HG03108 (cell line): ENCODE measurements around the gene KRTAP12-3.
"Not testable (repeated sequence)": the region's sequence is repeated elsewhere in the genome, so short reads cannot be mapped to it uniquely, and the experiment has no call there.

Experiments
- ATAC-seq: cut with Tn5 transposase; IDR thresholded peaks from one replicate; pipeline ENCODE4 v1.9.1; 2021; ENCODE audit warnings: moderate library complexity; ENCODE audit not compliant: unreplicated experiment

The KRTAP12-3 gene, protein sequence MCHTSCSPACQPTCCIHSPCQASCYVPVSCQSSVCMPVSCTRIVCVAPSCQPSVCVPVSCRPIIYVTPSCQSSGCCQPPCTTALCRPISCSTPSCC

GRCh38 chr21:44657635-44658540 is at the start of gene KRTAP12-3:
Gene KRTAP12-3, plus strand, starts transcription at chr21:44657932. Its CDS starts 48 bp downstream, at chr21:44657980.
- no peak for ATAC-seq

DNA sequence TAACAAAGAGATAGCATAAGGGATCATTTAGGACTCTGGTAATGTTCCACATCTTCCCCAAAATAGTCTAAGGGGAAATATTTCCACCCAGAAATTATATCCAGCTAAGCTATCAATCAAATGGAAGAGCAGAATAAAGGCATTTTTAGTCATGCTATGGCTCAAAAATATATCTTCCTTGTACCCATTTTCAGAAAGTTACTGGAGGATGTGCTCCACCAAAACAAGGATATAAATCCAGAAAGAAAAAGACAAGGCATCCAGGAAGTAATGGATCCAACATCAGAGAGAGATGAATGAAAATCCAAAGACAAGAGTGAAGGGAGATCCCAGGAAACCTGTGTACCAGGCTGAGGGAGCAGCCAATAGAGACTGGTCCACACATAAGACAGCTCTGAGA is 48.5 kb upstream of the KRTAP12-3 start:
- no peak for ATAC-seq

DNA sequence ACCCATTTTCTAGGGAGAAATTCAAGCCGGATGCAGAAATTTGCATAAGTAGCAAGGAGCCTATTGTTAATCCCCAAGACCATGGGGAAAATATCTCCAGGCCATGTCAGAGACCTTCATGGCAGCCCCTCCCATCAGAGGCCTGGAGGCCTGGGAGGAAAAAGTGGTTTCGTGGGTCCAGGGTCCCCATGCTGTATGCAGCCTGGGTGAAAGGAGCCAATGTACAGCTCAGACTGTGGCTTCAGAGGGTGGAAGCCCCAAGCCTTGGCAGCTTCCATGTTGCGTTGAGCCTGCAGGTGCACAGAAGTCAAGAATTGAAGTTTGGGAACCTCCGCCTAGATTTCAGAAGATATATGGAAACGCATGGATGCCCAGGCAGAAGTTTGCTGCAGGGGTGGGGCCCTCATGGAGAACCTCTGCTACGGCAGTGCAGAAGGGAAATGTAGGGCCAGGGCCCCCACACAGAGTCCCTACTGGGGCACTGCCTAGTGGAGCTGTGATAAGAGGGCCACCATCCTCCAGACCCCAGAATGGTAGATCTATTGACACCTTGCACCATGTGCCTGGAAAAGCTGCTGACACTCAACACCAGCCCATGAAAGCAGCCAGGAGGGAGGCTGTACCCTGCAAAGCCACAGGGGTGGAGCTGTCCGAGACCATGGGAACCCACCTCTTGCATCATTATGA is 47.4 kb upstream of the KRTAP12-3 start:
- not testable (repeated sequence) for ATAC-seq

- no peak for ATAC-seq
Observed at GRCh38 chr21:44611551-44611950, 46.2 kb upstream of the KRTAP12-3 start.

DNA sequence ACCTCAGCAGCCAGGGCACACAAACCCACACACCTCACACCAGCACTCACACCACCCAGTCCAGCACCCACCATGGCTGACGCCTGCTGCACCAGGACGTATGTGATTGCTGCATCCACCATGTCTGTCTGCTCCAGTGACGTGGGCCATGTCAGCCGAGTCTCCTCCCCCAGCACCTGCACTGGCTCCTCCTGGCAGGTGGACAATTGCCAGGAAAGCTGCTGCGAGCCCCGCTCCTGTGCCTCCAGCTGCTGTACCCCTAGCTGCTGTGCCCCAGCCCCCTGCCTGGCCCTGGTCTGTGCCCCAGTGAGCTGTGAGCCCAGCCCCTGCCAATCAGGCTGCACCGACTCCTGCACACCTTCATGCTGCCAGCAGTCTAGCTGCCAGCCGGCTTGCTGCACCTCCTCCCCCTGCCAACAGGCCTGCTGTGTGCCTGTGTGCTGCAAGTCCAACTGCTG is 45.7 kb upstream of the KRTAP12-3 start, which contains the start of gene KRTAP10-8:
Gene KRTAP10-8, plus strand, starts transcription at position 51 of the 458 bp plus-strand sequence. Its CDS starts 22 bp downstream, at position 73.
- ATAC-seq = no peak

GRCh38 chr21:44612669-44613229 is 45.0 kb upstream of the KRTAP12-3 start:
- ATAC-seq = no peak

GRCh38 chr21:44613386-44614155 is 44.2 kb upstream of the KRTAP12-3 start:
- no peak for ATAC-seq

DNA sequence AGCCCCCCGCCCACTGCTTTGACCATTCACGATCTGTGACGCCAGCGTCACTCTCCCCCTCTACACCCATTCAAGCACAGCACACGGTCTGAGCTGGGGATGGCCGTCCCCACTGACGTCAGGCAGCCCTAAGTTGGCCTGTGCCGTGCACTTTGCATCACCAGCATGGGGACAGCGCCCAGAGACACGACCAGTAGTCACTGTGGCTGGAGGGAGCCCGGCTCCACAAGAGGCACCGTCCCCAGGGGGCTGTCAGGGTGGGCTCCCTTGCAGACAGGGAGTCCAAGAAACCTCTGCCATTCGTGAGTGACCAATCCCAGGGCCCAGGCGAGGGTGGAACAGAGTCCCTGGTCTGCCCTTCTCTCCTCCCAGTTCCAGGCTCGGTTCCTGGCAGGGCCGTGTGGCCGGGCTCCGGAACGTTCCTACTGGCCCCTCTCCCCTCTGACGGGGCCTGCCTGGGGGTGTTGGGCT is 43.5 kb upstream of the KRTAP12-3 start:
- no peak for ATAC-seq

DNA sequence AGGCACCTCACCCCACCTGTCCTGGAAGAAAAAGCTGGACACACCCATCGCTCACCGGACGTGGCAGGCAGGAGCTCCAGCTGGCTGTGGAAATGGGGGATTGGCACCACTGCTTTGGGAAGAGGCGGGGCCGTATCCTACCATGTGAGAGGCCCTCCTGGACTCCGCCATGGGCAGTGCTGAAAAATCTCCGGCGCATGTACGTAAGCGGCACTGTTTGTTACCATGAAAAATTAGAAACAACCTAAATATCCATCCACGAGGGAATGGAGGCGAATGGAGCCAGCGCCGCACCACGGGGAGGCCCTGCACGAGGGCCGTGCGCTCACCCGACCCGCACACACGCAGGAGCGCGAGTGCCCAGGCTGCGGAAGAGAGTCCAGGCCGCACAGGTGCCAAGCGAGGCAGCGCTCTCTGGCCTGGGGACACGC is 42.8 kb upstream of the KRTAP12-3 start:
- ATAC-seq = no peak

GRCh38 chr21:44615466-44615865 is 42.3 kb upstream of the KRTAP12-3 start:
- no peak for ATAC-seq

DNA sequence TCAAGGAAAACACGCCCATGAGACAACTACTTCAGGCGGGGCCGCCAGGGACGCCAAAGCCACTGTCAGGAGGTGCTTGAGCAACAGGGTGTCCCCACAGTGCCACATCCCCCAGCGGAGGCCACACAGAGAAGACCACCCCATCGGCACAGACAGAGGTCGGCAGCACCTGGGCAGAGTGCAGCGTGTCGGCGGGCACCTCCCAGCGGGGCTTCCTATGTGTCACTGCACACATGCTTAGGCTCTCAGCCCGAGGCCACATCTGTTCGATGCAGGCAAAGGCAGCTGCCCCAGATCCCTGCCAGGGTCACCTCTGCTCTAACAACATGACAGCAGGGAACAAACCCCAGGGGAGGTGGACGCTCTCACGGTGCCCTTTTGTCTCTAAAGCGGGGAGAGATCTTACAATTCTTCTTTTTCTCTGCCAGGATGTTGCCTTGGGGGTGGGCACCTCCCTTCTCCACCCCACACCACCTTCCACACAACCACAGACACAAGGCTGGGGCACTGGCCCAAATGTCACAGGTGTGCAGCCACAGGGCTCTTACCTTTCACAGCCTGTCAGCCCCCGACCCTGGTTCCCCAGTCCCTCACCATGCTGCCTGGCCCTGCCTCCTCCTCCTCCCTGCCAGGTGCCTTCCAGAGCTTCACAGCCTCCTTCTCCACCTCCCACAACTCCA is 41.7 kb upstream of the KRTAP12-3 start:
- ATAC-seq = no peak

DNA sequence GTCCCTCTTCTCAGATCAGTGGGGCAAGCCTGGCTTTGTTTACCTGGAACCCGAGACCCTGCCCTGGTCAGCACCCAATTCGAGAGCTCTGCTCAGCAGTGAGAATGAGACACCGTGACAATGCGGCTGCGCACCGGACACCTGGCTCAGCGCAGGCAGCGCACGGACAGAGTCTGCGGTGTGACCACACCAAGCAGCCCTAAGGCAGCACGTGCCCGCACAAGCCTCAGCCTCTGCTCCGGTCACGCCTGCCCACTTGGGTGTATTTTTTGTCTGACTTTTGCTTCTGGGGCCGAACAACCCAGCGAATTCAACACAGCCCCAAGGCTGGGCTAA is 41.2 kb upstream of the KRTAP12-3 start:
- no peak for ATAC-seq

DNA sequence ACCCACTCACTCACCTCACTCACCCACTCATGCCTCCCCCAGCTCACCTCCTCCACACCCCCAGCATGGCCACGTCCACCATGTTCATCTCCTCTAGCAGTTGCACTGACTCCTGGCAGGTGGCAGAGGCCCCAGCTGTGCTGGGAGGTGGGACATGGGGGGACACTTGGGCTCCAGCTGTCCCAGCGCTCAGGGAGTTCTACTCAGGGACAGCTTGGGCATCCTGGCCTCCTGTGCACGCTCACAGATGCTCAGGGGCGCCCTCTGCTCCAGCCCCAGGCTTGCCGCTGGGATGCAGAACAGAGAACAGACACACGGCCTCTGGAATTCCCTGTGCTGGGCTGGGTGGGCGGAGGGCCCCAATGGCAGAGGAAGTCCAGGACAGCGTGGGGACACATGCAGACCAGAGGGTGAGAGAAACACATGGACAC is 40.6 kb upstream of the KRTAP12-3 start:
- no peak for ATAC-seq

GRCh38 chr21:44618504-44618903 is 39.2 kb upstream of the KRTAP12-3 start:
- ATAC-seq = no peak

DNA sequence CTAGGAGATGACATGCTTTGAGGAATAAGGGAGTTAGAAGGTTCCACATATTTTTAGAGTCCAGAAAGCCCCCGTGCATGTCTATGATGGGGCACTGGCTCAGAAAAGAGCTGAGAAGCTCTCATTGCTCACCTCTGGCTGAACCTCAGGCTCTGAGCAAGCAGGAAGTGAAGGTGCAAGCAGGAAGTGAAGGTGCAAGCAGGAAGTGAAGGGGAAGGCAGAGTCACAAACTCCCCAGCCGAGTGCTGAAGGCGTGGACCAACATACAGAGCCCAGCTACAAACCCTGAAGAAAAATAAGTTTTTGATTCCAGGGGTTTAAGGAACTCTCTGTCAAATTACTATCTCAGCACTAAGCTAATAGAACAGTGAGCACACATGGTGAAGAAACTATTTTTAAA is 38.8 kb upstream of the KRTAP12-3 start:
- ATAC-seq = no peak

DNA sequence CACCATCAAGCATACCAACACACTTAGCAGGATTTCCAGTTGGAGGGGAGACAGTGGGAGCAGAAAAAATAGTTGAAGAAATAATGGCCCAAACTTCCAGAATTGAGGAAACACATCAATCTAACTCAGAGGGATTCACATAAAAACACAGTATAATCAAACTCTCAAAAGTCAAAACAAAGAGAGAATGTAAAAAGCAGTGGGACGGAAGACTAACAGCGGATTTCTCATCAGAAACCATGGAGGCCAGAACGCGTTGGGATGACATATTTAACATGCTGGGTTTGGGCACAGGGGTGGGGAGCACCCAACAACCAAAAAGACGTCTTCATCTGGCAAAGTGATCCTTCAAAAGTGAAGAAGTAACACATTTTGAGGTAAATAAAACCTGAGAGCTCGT is 37.8 kb upstream of the KRTAP12-3 start:
- no peak for ATAC-seq

DNA sequence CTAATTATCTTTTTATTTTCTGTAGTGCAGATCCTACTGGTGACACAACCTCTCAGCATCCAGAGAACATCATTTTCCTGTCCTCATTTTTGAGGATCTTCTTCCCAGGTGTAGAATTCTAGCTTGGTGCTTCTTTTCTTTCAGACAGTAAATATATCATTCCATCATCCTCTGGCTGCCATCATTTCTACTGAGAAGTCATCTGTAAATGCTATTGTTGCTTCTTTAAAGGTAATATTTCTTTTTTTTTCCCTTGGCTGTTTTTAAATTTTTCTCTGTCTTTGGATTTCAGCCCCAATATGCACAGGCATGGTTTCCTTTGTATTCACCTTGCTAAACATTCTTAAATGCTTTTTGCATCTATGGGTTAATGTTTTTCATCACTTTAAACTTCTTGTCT is 34.2 kb upstream of the KRTAP12-3 start:
- ATAC-seq = no peak

- no peak for ATAC-seq
Observed at GRCh38 chr21:44625756-44626155, 32.0 kb upstream of the KRTAP12-3 start.

DNA sequence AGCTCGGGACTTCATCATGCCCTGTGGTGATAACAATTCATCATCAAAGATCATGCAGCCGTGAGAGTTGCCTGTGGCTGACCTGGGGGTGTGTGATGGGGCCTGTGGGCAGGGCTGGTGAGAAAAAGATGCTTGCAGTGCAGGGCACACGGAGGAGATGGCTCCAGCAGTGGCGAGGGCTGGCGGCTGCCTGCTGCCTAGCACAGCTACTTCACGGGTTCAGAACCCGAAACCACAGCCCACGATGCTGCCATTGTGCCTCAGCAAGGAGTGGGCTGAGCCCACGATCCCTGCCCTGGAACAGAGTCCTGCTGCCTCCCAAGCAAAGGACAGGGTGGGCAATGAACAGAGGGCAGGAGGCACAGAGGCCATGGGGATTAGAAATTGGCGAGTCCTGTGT is 31.5 kb upstream of the KRTAP12-3 start:
- ATAC-seq = no peak

DNA sequence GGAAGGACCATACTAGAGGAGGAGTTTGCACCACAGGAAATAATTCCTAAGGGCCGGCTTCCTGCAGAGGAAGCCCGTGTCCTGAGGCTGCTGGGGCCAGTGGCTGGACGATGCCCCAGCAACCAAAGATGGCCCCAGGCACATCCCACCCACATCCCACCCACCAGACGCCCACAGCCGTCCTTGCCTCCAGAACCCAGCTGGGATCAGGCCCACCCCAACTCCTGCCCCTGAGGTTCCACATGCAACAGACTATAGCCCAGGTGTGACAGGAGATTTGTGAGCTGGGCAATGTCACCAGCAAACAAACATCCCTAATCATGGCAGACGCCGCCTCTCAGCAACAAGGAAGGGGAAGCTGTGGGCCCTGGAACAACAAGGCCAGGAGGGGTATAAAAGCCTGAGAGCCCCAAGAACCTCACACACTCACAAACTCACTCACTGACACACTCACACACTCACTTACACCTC is 31.0 kb upstream of the KRTAP12-3 start, which contains the start of gene KRTAP10-9:
Gene KRTAP10-9, plus strand, starts transcription at position 421 of the 471 bp plus-strand sequence. CDS start 79 bp downstream, outside the sequence.
- no peak for ATAC-seq
